Sigmoid colon (tissue), 4 donors: ENCODE measurements around the gene NEURL1.

Experiments used
- EP300 ChIP-seq, 4 donors: sonication (generic); formaldehyde crosslinking; IDR thresholded peaks; one replicate each; pipeline ENCODE4 v1.6.1; 2017; ENCODE audit warnings: antibody characterized with exemption in 4 of 4
- POLR2A ChIP-seq, 2 donors: fragments of 450-650 bp; IDR thresholded peaks; one replicate each; pipeline ENCODE4 v1.6.1; 2016; ENCODE audit warnings: antibody characterized with exemption in 2 of 2, mild to moderate bottlenecking in 2 of 2, moderate library complexity in 2 of 2
- TF ChIP-seq, protein P1 (sequence below), 4 experiments: fragments of 450-650 bp in 3 of 4; fragments of 200-600 bp in 1 of 4; IDR thresholded peaks; one replicate each; pipeline ENCODE4 v1.5.1; 2016 to 2019; ENCODE audit warnings: antibody characterized with exemption in 4 of 4, mild to moderate bottlenecking in 3 of 4, moderate library complexity in 2 of 4

DNA sequence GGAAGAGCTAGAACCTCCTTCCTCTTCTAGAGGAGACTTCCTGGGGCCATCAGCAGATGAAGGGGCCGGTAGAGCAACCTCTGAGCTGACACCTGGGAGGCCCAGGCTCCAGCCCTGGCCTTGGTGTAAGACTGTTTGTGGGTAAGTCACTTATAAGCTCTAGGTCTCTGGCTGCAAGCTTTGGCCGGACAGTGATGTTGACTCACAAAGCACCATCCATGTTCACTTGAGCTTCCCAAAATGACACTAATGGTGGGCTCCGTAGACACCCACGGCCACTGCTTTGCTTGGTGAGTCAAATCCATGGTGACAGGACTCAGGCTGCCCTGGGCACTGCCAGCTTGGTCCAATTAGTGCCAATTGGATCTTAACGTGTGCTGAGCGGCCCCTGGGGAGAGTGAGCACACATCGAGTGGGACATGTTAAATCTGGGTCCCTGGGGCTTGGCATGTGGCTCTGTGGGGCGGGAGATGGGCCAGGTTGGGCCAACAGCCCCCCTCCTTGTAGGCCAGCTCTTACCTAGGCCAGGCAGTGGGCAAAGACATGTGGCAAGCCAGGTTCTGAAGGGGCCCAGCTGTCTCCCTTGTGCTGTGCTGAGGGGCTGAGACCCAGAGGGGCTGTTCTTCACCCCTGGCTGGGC, 16.7 kb downstream of the NEURL1 start:
- TF ChIP-seq, protein P1, sequence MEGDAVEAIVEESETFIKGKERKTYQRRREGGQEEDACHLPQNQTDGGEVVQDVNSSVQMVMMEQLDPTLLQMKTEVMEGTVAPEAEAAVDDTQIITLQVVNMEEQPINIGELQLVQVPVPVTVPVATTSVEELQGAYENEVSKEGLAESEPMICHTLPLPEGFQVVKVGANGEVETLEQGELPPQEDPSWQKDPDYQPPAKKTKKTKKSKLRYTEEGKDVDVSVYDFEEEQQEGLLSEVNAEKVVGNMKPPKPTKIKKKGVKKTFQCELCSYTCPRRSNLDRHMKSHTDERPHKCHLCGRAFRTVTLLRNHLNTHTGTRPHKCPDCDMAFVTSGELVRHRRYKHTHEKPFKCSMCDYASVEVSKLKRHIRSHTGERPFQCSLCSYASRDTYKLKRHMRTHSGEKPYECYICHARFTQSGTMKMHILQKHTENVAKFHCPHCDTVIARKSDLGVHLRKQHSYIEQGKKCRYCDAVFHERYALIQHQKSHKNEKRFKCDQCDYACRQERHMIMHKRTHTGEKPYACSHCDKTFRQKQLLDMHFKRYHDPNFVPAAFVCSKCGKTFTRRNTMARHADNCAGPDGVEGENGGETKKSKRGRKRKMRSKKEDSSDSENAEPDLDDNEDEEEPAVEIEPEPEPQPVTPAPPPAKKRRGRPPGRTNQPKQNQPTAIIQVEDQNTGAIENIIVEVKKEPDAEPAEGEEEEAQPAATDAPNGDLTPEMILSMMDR (IDR thresholded peaks at IDR 0.05), result no peak
- TF ChIP-seq EP300 (IDR thresholded peaks at IDR 0.05), result no peak
- TF ChIP-seq POLR2A (IDR thresholded peaks at IDR 0.05), result no peak
